Measurements from ENCODE around the gene BCL7A.

- TF ChIP-seq CTCF (IDR thresholded peaks at IDR 0.05; ENCODE audit: poor library complexity) (no peak), EZH2 (IDR thresholded peaks at IDR 0.05; ENCODE audit: borderline replicate concordance) (no peak)
These were observed 33.3 kb downstream of the BCL7A start for GRCh38 chr12:122054842-122055520.

All from hepatocyte (in vitro differentiated cells).